ENCODE data around the gene TOMM20.
A peak's percentile ranks its signal among the peaks of the same experiment; 100 is the strongest.

Gene TOMM20

DNA sequence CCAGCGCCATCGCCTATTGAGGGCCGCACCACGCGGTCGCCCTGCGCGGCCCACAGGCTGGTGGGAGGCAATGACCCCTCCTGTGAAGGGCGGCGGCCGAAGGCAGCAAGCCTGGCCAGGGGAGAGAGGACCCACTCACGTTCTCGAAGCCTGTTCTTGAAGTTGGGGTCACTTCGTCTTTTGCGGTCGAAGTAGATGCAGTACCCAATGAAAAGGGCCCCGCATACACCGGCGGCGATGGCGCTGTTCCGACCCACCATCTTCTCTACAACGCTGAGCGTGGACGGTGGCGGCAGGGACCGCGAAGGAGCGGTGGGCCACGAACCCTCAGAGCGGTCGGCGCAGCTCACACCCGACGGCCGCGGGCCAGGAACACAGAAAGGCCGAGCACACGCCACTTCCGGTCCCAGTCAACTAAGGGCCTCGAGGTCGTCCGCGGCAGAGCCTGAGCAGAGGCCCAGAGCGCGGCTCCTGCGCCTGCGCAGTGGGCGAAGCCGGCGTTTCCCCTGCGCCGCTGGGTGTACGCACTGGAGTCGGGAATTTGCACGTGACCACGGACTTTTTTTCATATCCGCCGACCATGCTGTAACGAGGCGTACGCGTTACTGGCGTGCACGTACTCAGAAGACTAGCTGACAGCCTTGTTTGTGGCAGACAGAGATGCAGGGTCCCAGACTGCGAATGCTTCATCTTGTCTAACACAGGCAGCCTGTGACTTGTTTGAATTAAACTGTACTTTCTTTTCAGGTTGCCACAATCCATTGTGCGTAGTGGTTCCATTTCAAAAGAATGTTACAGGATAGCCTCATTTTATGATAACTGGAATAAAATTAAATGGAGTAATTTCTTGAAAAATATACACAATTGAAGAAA is at the start of gene TOMM20:
Gene TOMM20, minus strand, starts transcription at position 382 of the 873 bp plus-strand sequence. Its CDS starts 122 bp downstream, at position 260.
- DNase-seq (ENCODE audit: low spot score) = peak; percentile 96
- TF ChIP-seq CTCF (IDR thresholded peaks at IDR 0.05; ENCODE audit: extremely low read depth, missing control alignments) = no peak

- DNase-seq (ENCODE audit: low spot score) = no peak
- TF ChIP-seq CTCF (IDR thresholded peaks at IDR 0.05; ENCODE audit: extremely low read depth, missing control alignments) = no peak
These were observed 47.8 kb upstream of the TOMM20 start for GRCh38 chr1:235176486-235176885.

DNA sequence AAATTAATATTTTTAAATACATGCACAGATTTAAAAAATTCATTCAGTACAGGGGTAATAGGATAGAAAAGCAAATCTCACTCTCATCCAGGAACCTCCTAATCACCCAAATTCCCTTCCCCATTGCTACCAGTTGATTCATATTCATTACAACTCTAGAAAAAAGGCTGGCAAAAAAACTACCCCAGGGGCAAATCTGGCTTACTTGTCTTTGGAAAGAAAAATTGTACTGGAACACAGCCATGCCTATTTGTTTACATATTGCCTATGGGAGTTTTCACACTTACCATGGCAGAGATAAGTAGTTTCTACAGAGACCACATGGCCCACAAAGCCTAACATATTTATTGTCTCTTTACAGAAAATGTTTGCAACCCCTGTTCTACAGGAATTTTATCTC is 41.3 kb upstream of the TOMM20 start:
- DNase-seq (ENCODE audit: low spot score) = no peak
- no peak for TF ChIP-seq CTCF (IDR thresholded peaks at IDR 0.05; ENCODE audit: extremely low read depth, missing control alignments)

DNA sequence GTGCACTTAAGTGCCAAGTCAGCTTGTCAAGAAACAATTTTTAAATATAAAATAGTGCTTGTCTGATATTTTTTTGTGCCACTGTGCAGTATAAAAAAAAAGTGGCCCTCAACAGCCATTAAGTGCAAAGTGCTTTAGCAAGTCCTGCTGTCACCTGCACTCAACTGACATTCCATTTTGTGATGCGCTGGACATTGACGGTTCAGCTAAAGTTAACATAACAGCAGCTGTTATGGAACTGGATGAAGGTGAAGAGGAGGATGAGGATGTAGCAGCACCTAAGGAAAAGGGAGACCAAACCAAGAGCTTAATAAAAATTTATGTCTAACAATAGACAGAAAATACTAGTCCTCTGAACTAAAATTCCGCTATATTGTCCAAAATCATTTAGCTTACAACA is 39.7 kb upstream of the TOMM20 start:
- DNase-seq (ENCODE audit: low spot score) = no peak
- no peak for TF ChIP-seq CTCF (IDR thresholded peaks at IDR 0.05; ENCODE audit: extremely low read depth, missing control alignments)

DNA sequence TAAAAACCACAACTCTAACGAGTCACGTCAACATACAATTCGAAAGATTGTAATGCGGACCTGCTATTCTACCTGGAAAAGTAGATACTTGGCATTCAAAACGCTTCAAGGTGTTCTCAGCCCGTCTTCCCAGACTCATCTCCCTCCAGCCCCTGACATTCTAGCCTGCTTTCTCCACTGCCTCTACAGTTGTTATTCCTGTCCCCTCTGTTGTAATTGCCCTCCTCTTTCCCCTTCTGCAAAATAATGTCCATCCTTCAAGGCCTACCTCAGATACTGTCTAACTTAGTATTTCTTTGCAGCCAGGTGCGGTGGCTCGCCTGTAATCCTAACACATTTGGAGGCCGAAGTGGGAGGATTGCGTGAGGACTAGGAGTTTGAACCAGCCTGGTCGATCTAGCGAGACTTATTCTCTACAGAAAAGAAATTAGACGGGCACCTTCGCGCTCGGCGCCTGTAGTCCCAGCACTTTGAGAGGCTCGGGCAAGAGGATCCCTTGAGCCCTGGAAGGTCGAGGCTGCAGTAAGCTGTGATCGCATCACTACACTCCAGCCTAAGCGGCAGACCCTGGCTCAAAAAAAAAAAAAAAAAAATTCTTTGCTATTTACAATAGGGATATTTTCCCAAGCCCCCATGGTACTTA is 33.2 kb upstream of the TOMM20 start:
- DNase-seq (ENCODE audit: low spot score) = no peak
- TF ChIP-seq CTCF (IDR thresholded peaks at IDR 0.05; ENCODE audit: extremely low read depth, missing control alignments) = no peak

GRCh38 chr1:235160957-235161684 is 32.5 kb upstream of the TOMM20 start, which contains the start of gene RBM34:
TSS of gene RBM34 (minus strand) at chr1:235161250. CDS start at chr1:235161226, 24 bp downstream.
- DNase-seq (ENCODE audit: low spot score) = peak; percentile 90
- TF ChIP-seq CTCF (IDR thresholded peaks at IDR 0.05; ENCODE audit: extremely low read depth, missing control alignments) = no peak
